AG04450 (cell line): Measurements from ENCODE around the gene HPGD. TPM values are rescaled to one million over a fixed set of nuclear protein-coding genes. Genes with fewer than 3 reads are reported as not detected.

Experiments used
- CTCF ChIA-PET: fragments of 300-600, 350-600 bp; formaldehyde crosslinking; extraction: SDS; loops from one replicate; lab custom pipeline; 2022; ENCODE audit warnings: antibody characterized with exemption, inconsistent platforms; lab: Charles Lee
- POLR2A ChIA-PET: fragments of 350-600 bp; formaldehyde crosslinking; extraction: SDS; loops from one replicate; lab custom pipeline; 2021; ENCODE audit warnings: antibody characterized with exemption, inconsistent platforms; lab: Yijun Ruan, JAX
- DNase-seq: peaks from one replicate; pipeline ENCODE4 v3.0.0-alpha.2; 2011; ENCODE audit warnings: low read depth, low spot score
- H3K27ac ChIP-seq: one replicate; pipeline ENCODE4 v1.5.1; 2012; ENCODE audit warnings: low read depth, low read length, control low read depth
- H3K27me3 ChIP-seq: one replicate; pipeline ENCODE4 v1.6.0; 2012; ENCODE audit warnings: low read length; ENCODE audit not compliant: control insufficient read depth, insufficient read depth
- H3K4me3 ChIP-seq: 2 replicates; pipeline ENCODE4 v1.5.1; 2011; ENCODE audit warnings: mild to moderate bottlenecking, low read depth, low read length, control low read depth
- H3K9me3 ChIP-seq: 2 replicates; pipeline ENCODE4 v1.5.1; 2012; ENCODE audit warnings: low read length; ENCODE audit not compliant: control insufficient read depth, insufficient read depth
- polyA plus RNA-seq: library from polyadenylated mRNA; depleted of rRNA; stranded (reverse); fragments of >200 nt; gene quantifications from 2 replicates; pipeline ENCODE4 v1.2.3, GENCODE V29; 2011
- TF ChIP-seq, protein P1 (sequence below): IDR thresholded peaks from 2 replicates; pipeline ENCODE4 v1.5.1; 2011; ENCODE audit warnings: low read depth, low read length, control low read depth, inconsistent platforms

The HPGD gene
- polyA plus RNA-seq, 1 experiment: 0.21 TPM

DNA sequence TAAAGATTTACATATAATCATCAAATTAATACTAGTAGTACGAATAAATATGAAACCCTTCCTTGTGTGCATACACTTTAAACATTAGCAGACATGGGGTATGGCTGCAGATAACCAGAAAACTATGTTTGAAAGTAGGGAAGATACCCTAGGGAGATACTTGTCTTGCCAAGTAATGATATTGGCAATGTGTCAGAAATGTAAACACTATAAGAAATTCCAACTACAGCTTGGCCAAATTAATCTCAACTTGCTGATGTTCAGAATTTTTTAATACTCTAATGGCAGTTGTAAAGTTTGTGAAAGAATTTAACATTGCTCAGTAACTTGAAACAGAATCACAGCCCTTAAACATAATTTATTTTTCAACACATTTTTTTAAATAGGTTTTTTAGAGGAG, 27.4 kb upstream of the HPGD start:
- CTCF ChIA-PET: no interaction called here
- POLR2A ChIA-PET: no interaction called here
- Histone ChIP-seq H3K27me3 (no peaks in the 10 kb centered on the region), H3K27ac (no peak overlapping the region), H3K9me3 (no peaks in the 10 kb centered on the region), H3K4me3 (no peak overlapping the region)
- TF ChIP-seq, protein P1, sequence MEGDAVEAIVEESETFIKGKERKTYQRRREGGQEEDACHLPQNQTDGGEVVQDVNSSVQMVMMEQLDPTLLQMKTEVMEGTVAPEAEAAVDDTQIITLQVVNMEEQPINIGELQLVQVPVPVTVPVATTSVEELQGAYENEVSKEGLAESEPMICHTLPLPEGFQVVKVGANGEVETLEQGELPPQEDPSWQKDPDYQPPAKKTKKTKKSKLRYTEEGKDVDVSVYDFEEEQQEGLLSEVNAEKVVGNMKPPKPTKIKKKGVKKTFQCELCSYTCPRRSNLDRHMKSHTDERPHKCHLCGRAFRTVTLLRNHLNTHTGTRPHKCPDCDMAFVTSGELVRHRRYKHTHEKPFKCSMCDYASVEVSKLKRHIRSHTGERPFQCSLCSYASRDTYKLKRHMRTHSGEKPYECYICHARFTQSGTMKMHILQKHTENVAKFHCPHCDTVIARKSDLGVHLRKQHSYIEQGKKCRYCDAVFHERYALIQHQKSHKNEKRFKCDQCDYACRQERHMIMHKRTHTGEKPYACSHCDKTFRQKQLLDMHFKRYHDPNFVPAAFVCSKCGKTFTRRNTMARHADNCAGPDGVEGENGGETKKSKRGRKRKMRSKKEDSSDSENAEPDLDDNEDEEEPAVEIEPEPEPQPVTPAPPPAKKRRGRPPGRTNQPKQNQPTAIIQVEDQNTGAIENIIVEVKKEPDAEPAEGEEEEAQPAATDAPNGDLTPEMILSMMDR: no peak
- DNase-seq: no peak

DNA sequence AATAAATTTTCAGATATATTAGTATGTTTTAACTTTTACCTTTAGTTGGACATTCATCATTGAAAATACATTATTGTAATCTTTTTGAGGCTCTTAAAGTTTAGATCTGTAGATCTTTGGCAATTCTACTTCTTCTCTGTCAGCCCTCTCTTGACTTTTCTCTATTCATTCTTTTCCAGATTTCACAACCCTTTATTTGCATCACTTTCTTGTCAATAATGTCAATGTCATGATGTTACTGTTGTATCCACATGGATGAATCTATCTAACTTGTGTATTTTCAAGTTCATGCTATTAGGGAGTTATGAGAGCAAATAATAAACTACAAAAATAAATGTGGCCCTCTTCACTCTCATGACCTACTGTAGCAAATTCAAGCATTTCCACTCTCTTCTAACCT, 23.0 kb upstream of the HPGD start:
- TF ChIP-seq, protein P1: no peak
- POLR2A ChIA-PET: no interaction called here
- no peak overlapping the region for H3K4me3 ChIP-seq
- H3K9me3 ChIP-seq: no peaks in the 10 kb centered on the region
- DNase-seq: no peak
- H3K27me3 ChIP-seq: no peaks in the 10 kb centered on the region
- H3K27ac ChIP-seq: no peak overlapping the region
- CTCF ChIA-PET: no interaction called here

DNA sequence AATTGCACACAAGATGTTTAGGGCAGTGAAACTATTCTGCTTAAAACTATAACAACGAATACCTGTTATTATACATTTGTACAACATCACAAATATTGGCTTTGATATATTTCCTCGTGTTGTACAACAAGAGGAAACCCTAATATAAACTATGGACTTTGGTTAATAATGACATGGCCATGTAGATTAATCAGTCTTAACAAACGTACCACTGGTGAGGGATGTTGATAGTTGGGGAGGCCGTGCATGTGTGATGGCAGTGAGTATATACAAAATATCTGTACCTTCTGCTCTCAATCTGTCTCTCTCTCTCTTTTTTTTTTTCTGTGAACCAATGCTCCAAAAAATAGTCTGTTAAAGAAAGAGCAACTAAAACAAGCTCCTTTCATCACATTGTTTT, 22.2 kb upstream of the HPGD start:
- TF ChIP-seq, protein P1: no peak
- DNase-seq: no peak
- Histone ChIP-seq H3K27me3 (no peaks in the 10 kb centered on the region), H3K4me3 (no peak overlapping the region), H3K27ac (no peak overlapping the region), H3K9me3 (no peaks in the 10 kb centered on the region)
- CTCF ChIA-PET: interaction anchor here (0.7 kb wide), 1 partner anchor 114 kb away, joined by 10 read pairs; no protein-coding TSS in a partner anchor
- POLR2A ChIA-PET: no interaction called here

DNA sequence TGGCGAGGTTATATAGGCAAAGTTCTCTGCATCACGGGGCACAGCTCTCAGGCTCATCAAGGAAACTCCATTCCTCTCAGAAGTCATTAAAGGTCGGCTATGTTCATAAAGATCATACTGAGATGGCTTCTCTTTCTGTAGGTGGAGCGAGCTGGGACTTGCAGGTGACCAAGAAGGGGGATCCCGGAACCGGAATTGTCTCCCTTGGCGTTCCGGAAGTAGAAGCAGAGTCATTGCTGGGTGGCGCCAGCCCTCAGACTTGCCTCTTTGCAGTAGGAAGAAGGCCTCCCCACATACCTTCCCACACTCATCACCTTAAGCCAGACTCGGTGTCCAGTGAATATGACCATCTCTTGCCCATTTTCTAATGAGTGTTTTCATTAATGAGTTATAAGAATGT, 17.9 kb upstream of the HPGD start:
- TF ChIP-seq, protein P1: no peak
- DNase-seq: no peak
- no peak overlapping the region for H3K4me3 ChIP-seq
- ChIA-PET POLR2A (no interaction called here), CTCF (no interaction called here)
- no peaks in the 10 kb centered on the region for H3K27me3 ChIP-seq
- H3K9me3 ChIP-seq: no peaks in the 10 kb centered on the region
- H3K27ac ChIP-seq: no peak overlapping the region

DNA sequence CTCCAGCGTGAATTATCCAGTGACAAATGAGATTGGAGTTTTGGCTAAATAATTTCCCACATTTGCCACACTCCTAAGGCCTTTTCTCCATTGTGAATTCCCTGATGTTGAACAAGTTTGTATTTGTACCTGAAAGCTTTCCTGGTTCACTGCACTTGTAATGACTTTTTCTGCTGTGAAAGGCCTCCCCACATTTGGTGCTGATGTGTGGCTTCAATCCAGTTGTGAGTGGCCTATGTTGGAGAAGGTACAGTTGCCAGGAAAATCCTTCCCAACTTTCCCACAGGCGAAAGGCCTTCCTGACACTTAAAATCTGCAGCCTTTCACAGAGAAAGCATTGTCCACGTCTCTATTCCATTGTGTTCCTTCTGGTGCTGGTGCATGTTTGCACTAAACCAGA, 17.3 kb upstream of the HPGD start:
- ChIA-PET POLR2A (no interaction called here), CTCF (no interaction called here)
- DNase-seq: no peak
- TF ChIP-seq, protein P1: no peak
- Histone ChIP-seq H3K9me3 (no peaks in the 10 kb centered on the region), H3K27ac (no peak overlapping the region), H3K27me3 (no peaks in the 10 kb centered on the region), H3K4me3 (no peak overlapping the region)
